Stimulated activated CD4-positive, alpha-beta T cell treated with anti-CD3 and anti-CD28 coated beads, Interleukin-2, amount 100 ng/mL, for 48 hours (primary cell): ENCODE results near the gene SEMG1.

Source experiments
- DNase-seq, 2 donors: peaks; one replicate each; pipeline ENCODE4 v3.0.0-alpha.2; 2020

SEMG1 gene

DNA sequence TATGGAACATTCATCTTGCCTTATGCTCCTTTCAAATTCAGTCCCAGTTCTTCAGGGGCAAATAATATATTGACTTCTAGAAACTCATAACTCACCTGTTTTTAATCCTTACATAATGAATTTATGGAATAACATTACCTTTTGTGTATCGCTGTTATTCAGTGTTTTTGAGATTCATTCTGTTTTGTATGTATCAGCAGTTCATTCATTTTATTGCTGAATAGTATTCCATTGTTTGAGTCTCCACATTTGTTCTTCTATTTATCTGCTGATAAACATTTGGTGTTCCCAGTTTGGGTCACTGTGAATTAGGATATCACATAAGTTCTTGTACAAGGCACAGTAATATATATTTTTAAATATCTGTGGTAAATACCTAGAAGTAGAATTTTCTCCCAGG, 19.5 kb downstream of the SEMG1 start:
- DNase-seq = no peak

DNA sequence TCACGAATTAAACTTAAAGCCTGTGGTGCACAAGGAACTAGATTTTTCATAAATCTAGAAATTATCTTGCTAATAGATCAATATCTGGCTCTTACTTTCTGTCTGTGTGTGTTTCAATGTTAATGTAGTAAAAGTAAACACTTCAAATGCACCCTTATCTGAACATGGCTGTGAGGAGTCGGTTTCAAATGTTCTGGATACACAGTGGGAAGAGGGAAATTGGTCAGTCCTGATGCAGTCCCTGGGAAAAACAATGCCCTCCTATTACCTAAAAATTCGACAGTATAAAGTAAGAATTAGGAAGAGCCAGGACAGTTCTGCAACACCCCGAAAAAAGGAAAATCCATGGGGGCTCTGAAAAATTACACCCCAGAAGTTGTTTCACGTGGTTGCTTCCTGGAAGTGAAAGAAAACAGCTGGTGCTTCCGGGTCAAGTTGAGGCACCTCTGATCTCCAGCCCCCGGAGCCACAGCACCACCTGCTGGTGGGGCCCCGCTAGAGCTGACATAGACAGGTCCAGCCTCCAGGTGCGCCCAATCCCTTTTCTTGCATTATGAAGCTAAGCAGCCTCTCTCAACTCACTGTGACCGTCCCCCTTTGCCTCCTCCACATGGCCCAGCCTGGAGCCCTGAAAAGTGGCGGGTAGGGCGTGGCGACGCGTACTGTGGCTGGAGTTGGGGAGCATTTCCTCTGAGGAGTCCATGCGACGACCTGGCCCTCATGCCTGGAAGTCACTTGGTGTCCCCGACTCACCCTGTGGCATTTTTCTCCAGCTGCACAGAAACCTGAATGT, 22.6 kb downstream of the SEMG1 start:
- peak; percentile 62 to 70 for DNase-seq

- no peak for DNase-seq
Observed at GRCh38 chr20:45230631-45231030, 23.8 kb downstream of the SEMG1 start.

DNA sequence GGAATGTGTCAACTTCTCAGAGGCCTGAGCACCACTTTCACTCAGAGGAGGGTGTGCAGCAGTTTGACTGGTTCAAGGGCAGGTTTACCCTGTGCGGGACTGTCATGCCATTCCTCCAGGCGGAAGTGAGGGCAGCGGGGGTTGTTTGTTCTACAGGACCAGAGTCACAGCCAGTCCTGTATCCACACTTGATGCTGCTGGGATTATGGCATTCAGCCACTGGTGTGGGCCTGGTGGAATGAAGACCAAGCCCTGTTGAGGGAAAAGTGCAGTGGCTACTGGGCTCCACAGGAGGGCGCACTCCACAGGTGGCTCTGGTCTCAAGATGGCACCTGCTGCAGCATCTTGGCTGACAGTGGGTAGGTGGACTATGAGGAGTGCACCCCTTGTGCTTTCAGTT, 29.2 kb downstream of the SEMG1 start:
- DNase-seq = no peak

GRCh38 chr20:45238139-45238538, 31.3 kb downstream of the SEMG1 start:
- DNase-seq = no peak

DNA sequence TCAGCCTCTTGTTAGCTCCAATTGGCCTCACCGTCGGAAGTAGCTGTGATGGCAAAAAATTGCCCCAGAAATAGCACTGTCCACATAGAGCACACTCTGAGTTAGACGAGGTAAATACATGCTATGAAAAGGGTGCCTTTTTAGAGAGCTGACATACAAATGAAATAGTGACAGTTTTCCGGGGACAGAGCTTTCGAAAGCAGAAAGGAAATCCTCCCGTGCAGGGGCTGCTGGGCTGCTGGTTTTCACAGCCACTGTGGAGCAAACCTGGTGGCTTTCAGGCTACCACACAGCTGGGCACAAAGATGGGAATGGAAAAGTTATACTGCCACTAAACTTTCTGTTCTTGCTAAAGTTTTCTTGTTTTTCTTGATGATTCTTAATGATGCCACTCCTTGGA, 39.3 kb downstream of the SEMG1 start:
- no peak for DNase-seq

GRCh38 chr20:45247865-45248264, 41.0 kb downstream of the SEMG1 start:
- DNase-seq = no peak

GRCh38 chr20:45248609-45249008, 41.8 kb downstream of the SEMG1 start:
- no peak for DNase-seq

DNA sequence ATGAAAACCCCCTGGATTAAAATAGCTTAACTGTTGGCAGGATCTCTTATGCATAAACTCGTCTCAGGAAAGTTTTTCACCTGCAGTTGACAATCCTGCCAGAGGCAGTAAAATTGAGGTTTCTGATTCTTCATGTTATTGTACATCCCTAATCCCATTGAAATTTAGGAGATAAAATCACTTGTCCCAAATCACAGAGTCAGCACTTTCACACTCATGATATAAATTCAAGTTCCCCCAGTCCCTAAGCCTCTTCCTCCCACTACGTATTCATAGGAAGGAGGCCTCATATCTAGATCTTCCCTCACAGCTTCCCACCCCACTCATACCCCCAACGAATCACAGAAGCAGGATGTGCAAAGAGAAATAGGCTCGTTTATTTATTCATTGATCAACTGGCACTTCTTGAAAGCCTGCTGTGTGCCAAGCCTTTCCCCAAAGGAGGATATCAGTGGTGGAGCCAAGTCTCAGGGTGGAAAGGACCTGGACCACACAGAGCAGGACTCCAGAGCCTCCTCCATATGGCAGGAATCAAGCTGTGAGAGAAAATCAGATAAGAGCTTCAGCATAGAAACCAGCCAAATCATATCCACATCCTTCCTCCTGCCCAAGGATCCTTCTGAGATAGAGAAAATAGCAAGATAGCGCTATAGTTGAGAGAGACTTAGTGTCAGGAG, 45.2 kb downstream of the SEMG1 start:
- no peak for DNase-seq

GRCh38 chr20:45253261-45253660, 46.4 kb downstream of the SEMG1 start:
- no peak for DNase-seq

DNA sequence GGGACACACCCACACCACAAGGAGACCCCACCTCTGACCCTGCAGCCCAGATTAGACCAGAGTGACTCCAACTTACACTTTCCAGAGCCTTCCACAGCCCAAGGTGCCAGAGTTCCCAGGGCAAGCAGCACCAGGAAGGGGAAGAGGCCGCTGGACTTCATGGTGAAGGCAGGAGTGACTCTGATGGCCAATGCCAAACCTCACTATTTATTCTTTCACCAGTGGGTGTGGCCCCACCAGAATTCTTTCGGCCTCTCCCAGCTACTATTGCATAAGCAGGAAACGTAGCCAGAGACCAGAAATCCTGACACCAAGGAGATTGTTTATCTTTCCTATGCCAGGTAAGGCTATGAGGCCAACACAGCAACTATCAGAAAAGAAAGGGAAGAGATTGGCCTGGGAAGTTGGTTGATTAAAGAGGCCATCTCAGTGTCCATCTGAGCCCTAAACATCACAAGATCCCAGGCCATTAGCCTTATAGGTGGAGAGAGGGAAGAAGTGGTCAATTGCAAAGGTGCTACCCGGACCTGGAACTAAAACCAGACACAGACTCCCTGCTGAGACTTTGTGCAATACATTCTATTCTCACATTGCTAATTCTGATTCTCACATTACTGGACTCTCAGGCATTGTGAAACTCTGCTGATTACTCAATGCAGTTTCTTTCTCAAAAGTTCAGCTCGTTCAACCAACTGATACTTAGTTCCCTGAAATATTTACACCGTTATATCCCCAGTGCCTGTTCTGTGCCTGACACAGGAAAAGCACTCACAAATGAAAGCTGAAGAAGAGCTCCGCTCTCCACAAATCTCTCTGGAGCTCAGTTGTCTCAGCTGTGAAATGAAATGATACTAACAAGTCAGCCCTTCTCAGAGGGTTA, 47.8 kb downstream of the SEMG1 start, which contains the start of gene SLPI:
SLPI (minus strand) TSS at position 182 of the 880 bp plus-strand sequence; CDS start at position 161, 21 bp downstream.
- DNase-seq = no peak

GRCh38 chr20:45257161-45257560, 50.3 kb downstream of the SEMG1 start:
- no peak for DNase-seq

DNA sequence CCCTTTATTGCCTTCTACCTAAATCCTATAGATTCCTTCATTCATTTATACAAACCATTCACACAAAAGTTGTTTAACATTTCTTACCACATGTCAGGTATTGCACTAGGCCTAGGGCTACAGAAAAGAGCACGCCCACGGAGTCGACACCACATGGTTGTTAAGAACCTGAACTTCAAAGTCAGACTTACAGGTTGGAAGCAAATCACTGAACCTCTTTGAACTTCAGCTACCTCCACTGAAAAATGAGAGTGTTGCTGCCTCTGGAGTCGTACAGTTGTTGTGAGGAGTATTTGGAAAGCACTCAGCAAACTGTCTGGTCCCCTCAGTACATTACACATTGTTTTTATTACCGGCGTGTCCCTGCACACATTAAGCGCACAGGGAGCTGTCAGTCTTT, 50.9 kb downstream of the SEMG1 start:
- no peak for DNase-seq

DNA sequence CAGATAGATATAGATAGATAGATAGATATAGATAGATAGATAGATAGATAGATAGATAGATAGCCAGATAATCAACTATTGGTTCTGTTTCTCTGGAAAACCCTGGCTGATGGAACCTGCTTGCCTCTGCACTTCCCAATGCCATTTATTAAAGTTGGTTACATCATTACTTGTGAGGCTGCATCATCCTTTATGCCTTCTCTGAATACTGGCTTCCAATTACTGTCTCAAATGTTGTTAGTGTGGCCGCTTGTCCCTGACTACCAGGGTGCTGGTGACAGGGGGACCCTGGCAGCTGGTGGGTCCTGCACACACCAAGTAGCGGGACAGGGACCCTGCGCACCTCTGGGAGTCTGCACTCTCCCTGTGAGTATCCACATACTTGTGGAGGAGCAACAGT, 51.4 kb downstream of the SEMG1 start:
- DNase-seq = no peak

- no peak for DNase-seq
Observed at GRCh38 chr20:45258664-45259063, 51.8 kb downstream of the SEMG1 start.
